H1 (cell line): ENCODE measurements around the gene CPEB1. TPM values are rescaled to one million over a fixed set of nuclear protein-coding genes. Genes with fewer than 3 reads are reported as not detected.

Source experiments
- BRCA1 ChIP-seq: IDR thresholded peaks from 2 replicates; pipeline ENCODE4 v1.6.1; 2012; ENCODE audit warnings: low read depth, low read length, improper control_type of control experiment
- CHD1 ChIP-seq: IDR thresholded peaks from 2 replicates; pipeline ENCODE4 v1.6.1; 2012; ENCODE audit warnings: low read depth, low read length, improper control_type of control experiment
- HDAC2 ChIP-seq, 2 experiments: fragments of 300-600 bp in 1 of 2; sonication (generic) in 1 of 2; IDR thresholded peaks; 2 replicates each; pipeline ENCODE4 v1.6.1; 2011 to 2012; ENCODE audit warnings: low read depth in 2 of 2, low read length in 2 of 2, mild to moderate bottlenecking in 2 of 2, moderate library complexity in 2 of 2, borderline replicate concordance in 1 of 2, inconsistent platforms in 1 of 2
- JUND ChIP-seq: IDR thresholded peaks from 2 replicates; pipeline ENCODE4 v1.6.1; 2011; ENCODE audit warnings: mild to moderate bottlenecking, improper control_type of control experiment, low read length
- RBBP5 ChIP-seq: IDR thresholded peaks from 2 replicates; pipeline ENCODE4 v1.7.1; 2012; ENCODE audit warnings: low read depth, mild to moderate bottlenecking, inconsistent platforms, low read length, moderate library complexity, borderline replicate concordance
- SUZ12 ChIP-seq: fragments of 200-600 bp; sonication (generic); IDR thresholded peaks from 2 replicates; pipeline ENCODE4 v1.6.1; 2012; ENCODE audit warnings: mild to moderate bottlenecking, inconsistent platforms, low read length, moderate library complexity, mixed read lengths
- ZNF274 ChIP-seq: IDR thresholded peaks from 2 replicates; pipeline ENCODE4 v1.7.0; 2012; ENCODE audit warnings: low read length, borderline replicate concordance; ENCODE audit errors: extremely low read depth
- polyA plus RNA-seq, 7 experiments: library from polyadenylated mRNA; depleted of rRNA in 3 of 7; stranded (reverse) in 5 of 7; unstranded in 2 of 7; fragments of >200 nt in 5 of 7; fragments of 200-250 nt in 2 of 7; gene quantifications; 1 replicate in 5 of 7; 2 replicates in 1 of 7; 4 replicates in 1 of 7; pipeline versions ENCODE4 v1.2.1 to v1.2.3, GENCODE V29; 2011 to 2013; ENCODE audit warnings: missing spikeins in 2 of 7, mixed read lengths in 2 of 7
- total RNA-seq: library from RNA; stranded (reverse); fragmentation: NEBNext Ultra II Directional; extraction: Animal tissue kit (Norgen Biotek cat#: 25700); gene quantifications from 2 replicates; pipeline ENCODE4 v1.2.1, GENCODE V29; 2021

The CPEB1 gene
- total and polyA plus RNA-seq, 2 of the 8 experiments (the other 6 are each of a cell fraction or from before 2014, with no cell fraction given), result 4.4 to 4.5 TPM

DNA sequence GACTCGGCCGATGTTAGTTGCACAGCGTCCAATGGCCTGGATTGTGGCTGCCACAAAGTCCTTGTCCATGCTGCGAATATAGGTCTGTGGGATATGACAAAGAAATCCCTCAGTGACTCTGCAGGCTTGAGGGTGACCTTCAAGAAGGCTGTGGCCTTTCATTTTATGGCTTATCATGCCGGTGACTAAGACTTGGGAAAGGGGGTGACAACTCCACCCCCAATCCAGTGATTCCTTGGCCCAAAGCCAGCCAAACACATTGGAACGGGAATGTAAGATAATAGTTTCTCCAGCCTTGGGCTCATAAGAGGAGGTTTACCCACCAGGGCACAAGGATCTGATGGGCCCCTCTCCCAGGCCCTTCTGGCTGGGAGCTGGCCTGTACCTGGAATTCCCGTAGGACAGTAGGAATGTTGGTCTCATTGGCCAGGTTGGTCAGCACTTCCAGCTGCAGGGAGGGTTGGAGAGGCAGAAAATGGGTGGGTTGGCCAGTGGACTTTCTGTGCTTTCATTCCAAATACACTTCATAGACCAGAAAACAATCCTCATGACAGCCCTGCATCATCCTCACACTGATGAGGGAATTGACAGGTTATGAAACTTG, 30.7 kb upstream of the CPEB1 start (continued):
- TF ChIP-seq HDAC2 (IDR thresholded peaks at IDR 0.05; ENCODE audit: borderline replicate concordance in 1 of 2, low read depth in 2 of 2, low read length in 2 of 2) (no peak), SUZ12 (no peak), JUND (no peak), CHD1 (no peak), BRCA1 (no peak), RBBP5 (no peak), ZNF274 (no peak)
- TF ChIP-seq, all 59 proteins: peak for 0
